Measurements from ENCODE around the gene EHMT1.

The EHMT1 gene

DNA sequence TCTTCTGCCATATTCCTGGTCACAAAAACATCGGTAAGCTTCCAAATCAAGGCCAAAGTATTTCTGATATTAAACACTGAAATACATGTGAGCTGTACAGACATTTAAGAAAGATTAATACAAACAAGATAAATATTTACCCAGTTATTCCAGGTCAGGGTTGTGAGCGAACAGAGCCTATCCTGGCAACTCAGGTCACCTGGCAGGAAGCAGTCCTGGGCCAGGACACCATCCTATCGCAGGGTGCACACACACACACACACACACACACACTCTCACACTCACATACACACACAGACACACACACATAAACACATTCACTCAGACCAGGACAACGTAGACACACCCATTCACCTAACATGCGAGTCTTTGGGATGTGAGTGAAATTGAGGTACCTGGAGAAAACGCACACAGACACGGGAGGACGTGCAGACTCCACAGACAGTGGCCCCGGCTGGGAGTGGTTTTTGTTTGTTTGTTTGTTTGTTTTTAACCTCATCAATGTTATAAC is 176.4 kb downstream of the EHMT1 start:
- H3K36me3 ChIP-seq (ENCODE audit: control insufficient read depth, insufficient read depth, low read length), result peaks cover 95% of the 10 kb centered on the region
- H3K9me3 ChIP-seq (ENCODE audit: control insufficient read depth, insufficient read depth, low read length), result no peaks in the 10 kb centered on the region
- H3K27me3 ChIP-seq (ENCODE audit: control insufficient read depth, insufficient read depth, low read length), result no peaks in the 10 kb centered on the region
- no peaks in the 10 kb centered on the region for H3K4me1 ChIP-seq (ENCODE audit: control insufficient read depth, insufficient read depth, low read length)
- H3K9ac ChIP-seq (ENCODE audit: low read depth, low read length), result no peak overlapping the region
- H3K4me3 ChIP-seq (ENCODE audit: low read depth, low read length), result no peak overlapping the region
- H3K27ac ChIP-seq (ENCODE audit: low read depth, low read length), result no peak overlapping the region

GRCh38 chr9:137797206-137798120 is 178.7 kb downstream of the EHMT1 start:
- H3K4me1 ChIP-seq (ENCODE audit: control insufficient read depth, insufficient read depth, low read length), result no peaks in the 10 kb centered on the region
- H3K27me3 ChIP-seq (ENCODE audit: control insufficient read depth, insufficient read depth, low read length), result no peaks in the 10 kb centered on the region
- peaks cover 92% of the 10 kb centered on the region for H3K36me3 ChIP-seq (ENCODE audit: control insufficient read depth, insufficient read depth, low read length)

DNA sequence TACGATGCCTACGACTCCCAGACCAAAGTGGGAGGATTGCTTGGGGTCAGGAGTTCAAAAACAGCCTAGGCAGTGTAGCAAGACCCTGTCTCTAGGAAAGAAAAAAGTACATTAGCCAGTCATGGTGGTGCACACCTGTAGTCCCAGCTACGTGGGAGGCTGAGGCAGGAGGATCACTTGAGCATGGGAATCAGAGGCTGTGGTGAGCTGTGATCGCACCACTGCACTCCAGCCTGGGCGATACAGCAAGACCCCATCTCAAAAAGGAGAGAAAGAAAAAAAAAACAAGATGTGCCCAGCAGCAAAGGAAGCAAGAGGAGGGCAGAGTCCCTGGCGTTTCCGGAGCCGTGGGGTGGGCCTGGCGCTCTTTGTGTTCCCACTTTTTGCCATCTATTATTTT is 179.3 kb downstream of the EHMT1 start:
- Histone ChIP-seq H3K9ac (ENCODE audit: low read depth, low read length) (no peak overlapping the region), H3K27ac (ENCODE audit: low read depth, low read length) (no peak overlapping the region), H3K9me3 (ENCODE audit: control insufficient read depth, insufficient read depth, low read length) (no peaks in the 10 kb centered on the region), H3K4me3 (ENCODE audit: low read depth, low read length) (no peak overlapping the region), H3K4me1 (ENCODE audit: control insufficient read depth, insufficient read depth, low read length) (no peaks in the 10 kb centered on the region), H3K36me3 (ENCODE audit: control insufficient read depth, insufficient read depth, low read length) (peaks cover 92% of the 10 kb centered on the region), H3K27me3 (ENCODE audit: control insufficient read depth, insufficient read depth, low read length) (no peaks in the 10 kb centered on the region)

More at GRCh38 chr9:137797206-137798120, 178.7 kb downstream of the EHMT1 start:
- Histone ChIP-seq H3K27ac (ENCODE audit: low read depth, low read length) (no peak overlapping the region), H3K9ac (ENCODE audit: low read depth, low read length) (no peak overlapping the region), H3K4me3 (ENCODE audit: low read depth, low read length) (no peak overlapping the region), H3K9me3 (ENCODE audit: control insufficient read depth, insufficient read depth, low read length) (no peaks in the 10 kb centered on the region)

GRCh38 chr9:137798901-137799629 is 180.3 kb downstream of the EHMT1 start:
- Histone ChIP-seq H3K9ac (ENCODE audit: low read depth, low read length) (no peak overlapping the region), H3K36me3 (ENCODE audit: control insufficient read depth, insufficient read depth, low read length) (peaks cover 92% of the 10 kb centered on the region), H3K4me3 (ENCODE audit: low read depth, low read length) (no peak overlapping the region), H3K4me1 (ENCODE audit: control insufficient read depth, insufficient read depth, low read length) (no peaks in the 10 kb centered on the region), H3K9me3 (ENCODE audit: control insufficient read depth, insufficient read depth, low read length) (no peaks in the 10 kb centered on the region), H3K27ac (ENCODE audit: low read depth, low read length) (no peak overlapping the region), H3K27me3 (ENCODE audit: control insufficient read depth, insufficient read depth, low read length) (no peaks in the 10 kb centered on the region)

DNA sequence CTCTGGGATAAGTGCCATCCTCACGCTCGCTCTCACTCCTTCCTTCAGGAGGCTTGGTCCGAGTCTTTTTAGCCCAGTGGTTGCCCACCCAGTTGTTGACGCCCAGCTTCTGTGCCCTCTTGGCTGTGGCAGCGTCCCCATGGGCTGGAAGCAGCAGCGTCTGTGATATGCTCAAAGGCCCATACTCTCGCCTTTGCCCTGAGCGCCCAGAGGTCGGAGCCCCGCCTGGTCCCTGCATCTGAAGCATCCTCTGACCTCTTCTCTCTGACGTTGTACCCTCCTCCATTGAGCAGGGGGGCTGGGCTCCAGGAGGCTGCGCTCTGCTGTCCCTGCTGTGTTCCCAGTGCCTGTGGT is 180.8 kb downstream of the EHMT1 start:
- H3K9ac ChIP-seq (ENCODE audit: low read depth, low read length), result no peak overlapping the region
- no peak overlapping the region for H3K27ac ChIP-seq (ENCODE audit: low read depth, low read length)
- H3K9me3 ChIP-seq (ENCODE audit: control insufficient read depth, insufficient read depth, low read length), result no peaks in the 10 kb centered on the region
- no peaks in the 10 kb centered on the region for H3K27me3 ChIP-seq (ENCODE audit: control insufficient read depth, insufficient read depth, low read length)
- no peak overlapping the region for H3K4me3 ChIP-seq (ENCODE audit: low read depth, low read length)
- peaks cover 91% of the 10 kb centered on the region for H3K36me3 ChIP-seq (ENCODE audit: control insufficient read depth, insufficient read depth, low read length)
- no peaks in the 10 kb centered on the region for H3K4me1 ChIP-seq (ENCODE audit: control insufficient read depth, insufficient read depth, low read length)

GRCh38 chr9:137800196-137801022 is 181.6 kb downstream of the EHMT1 start:
- Histone ChIP-seq H3K27me3 (ENCODE audit: control insufficient read depth, insufficient read depth, low read length) (no peaks in the 10 kb centered on the region), H3K4me1 (ENCODE audit: control insufficient read depth, insufficient read depth, low read length) (no peaks in the 10 kb centered on the region), H3K9me3 (ENCODE audit: control insufficient read depth, insufficient read depth, low read length) (no peaks in the 10 kb centered on the region), H3K27ac (ENCODE audit: low read depth, low read length) (no peak overlapping the region), H3K9ac (ENCODE audit: low read depth, low read length) (no peak overlapping the region), H3K36me3 (ENCODE audit: control insufficient read depth, insufficient read depth, low read length) (peaks cover 91% of the 10 kb centered on the region), H3K4me3 (ENCODE audit: low read depth, low read length) (no peak overlapping the region)

GRCh38 chr9:137801023-137801319 is 182.2 kb downstream of the EHMT1 start:
- peaks cover 85% of the 10 kb centered on the region for H3K36me3 ChIP-seq (ENCODE audit: control insufficient read depth, insufficient read depth, low read length)
- H3K9me3 ChIP-seq (ENCODE audit: control insufficient read depth, insufficient read depth, low read length), result no peaks in the 10 kb centered on the region

DNA sequence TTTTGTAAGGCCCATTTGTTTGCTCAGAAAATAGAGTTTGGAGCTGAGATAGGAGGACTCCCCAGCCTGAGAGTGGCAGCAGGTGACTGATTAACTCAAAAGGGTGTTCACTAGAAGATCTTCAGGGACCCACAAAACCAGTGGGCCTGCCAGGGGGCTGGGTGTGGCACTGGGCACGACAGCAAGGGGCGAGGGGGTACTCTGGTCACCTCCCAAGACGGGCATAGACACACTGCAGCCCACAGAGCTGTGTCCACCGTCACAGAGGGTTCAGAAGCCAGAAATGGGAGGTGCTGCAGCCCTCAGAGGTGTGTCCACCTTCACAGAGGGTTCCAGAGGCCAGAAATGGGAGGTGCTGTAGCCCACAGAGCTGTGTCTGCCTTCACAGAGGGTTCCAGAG is 183.2 kb downstream of the EHMT1 start:
- no peak overlapping the region for H3K4me3 ChIP-seq (ENCODE audit: low read depth, low read length)
- no peaks in the 10 kb centered on the region for H3K4me1 ChIP-seq (ENCODE audit: control insufficient read depth, insufficient read depth, low read length)
- peaks cover 81% of the 10 kb centered on the region for H3K36me3 ChIP-seq (ENCODE audit: control insufficient read depth, insufficient read depth, low read length)
- no peak overlapping the region for H3K27ac ChIP-seq (ENCODE audit: low read depth, low read length)
- no peaks in the 10 kb centered on the region for H3K9me3 ChIP-seq (ENCODE audit: control insufficient read depth, insufficient read depth, low read length)
- H3K27me3 ChIP-seq (ENCODE audit: control insufficient read depth, insufficient read depth, low read length), result no peaks in the 10 kb centered on the region
- H3K9ac ChIP-seq (ENCODE audit: low read depth, low read length), result no peak overlapping the region

More at GRCh38 chr9:137801023-137801319, 182.2 kb downstream of the EHMT1 start:
- H3K27ac ChIP-seq (ENCODE audit: low read depth, low read length), result no peak overlapping the region
- H3K4me3 ChIP-seq (ENCODE audit: low read depth, low read length), result no peak overlapping the region
- H3K9ac ChIP-seq (ENCODE audit: low read depth, low read length), result no peak overlapping the region
- H3K4me1 ChIP-seq (ENCODE audit: control insufficient read depth, insufficient read depth, low read length), result no peaks in the 10 kb centered on the region
- H3K27me3 ChIP-seq (ENCODE audit: control insufficient read depth, insufficient read depth, low read length), result no peaks in the 10 kb centered on the region

- Histone ChIP-seq H3K4me1 (ENCODE audit: control insufficient read depth, insufficient read depth, low read length) (no peaks in the 10 kb centered on the region), H3K4me3 (ENCODE audit: low read depth, low read length) (no peak overlapping the region), H3K36me3 (ENCODE audit: control insufficient read depth, insufficient read depth, low read length) (peaks cover 77% of the 10 kb centered on the region), H3K27ac (ENCODE audit: low read depth, low read length) (no peak overlapping the region), H3K9ac (ENCODE audit: low read depth, low read length) (no peak overlapping the region), H3K27me3 (ENCODE audit: control insufficient read depth, insufficient read depth, low read length) (no peaks in the 10 kb centered on the region), H3K9me3 (ENCODE audit: control insufficient read depth, insufficient read depth, low read length) (no peaks in the 10 kb centered on the region)
Observed at GRCh38 chr9:137802521-137803243, 183.9 kb downstream of the EHMT1 start.

DNA sequence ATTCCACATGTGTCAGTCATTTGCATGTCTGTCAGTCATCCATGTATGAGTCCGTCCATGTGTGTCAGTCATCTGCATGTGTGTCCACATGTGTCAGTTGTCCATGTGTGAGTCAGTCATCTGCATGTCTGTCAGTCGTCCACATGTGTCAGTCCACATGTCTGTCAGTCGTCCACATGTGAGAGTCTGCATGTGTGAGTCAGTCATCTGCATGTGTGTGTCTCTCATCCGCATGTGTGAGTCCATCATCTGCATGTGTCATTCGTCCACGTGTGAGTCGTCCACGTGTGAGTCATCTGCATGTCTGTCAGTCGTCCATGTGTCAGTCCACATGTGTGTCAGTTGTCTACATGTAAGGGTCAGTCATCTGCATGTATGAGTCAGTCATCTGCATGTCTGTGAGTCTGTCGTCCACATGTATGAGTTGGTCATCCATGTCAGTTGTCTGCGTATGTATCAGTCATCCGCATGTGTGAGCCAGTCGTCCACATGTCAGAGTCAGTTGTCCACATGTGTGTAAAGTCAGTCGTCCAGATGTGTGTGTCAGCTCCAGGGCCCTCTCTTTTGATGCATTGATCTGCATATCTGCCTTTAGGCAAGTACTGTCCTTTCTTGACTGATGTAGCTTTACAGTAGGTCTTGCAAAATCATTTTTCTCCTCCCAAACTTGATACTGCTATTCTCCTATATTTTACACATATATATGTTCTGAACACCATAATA is 186.3 kb downstream of the EHMT1 start:
- Histone ChIP-seq H3K27me3 (ENCODE audit: control insufficient read depth, insufficient read depth, low read length) (no peaks in the 10 kb centered on the region), H3K9me3 (ENCODE audit: control insufficient read depth, insufficient read depth, low read length) (no peaks in the 10 kb centered on the region), H3K4me1 (ENCODE audit: control insufficient read depth, insufficient read depth, low read length) (no peaks in the 10 kb centered on the region), H3K9ac (ENCODE audit: low read depth, low read length) (no peak overlapping the region), H3K36me3 (ENCODE audit: control insufficient read depth, insufficient read depth, low read length) (peaks cover 71% of the 10 kb centered on the region), H3K27ac (ENCODE audit: low read depth, low read length) (no peak overlapping the region), H3K4me3 (ENCODE audit: low read depth, low read length) (no peak overlapping the region)

All from HUES48 (cell line).